ENCODE data around the gene NCK1.

NCK1 gene

DNA sequence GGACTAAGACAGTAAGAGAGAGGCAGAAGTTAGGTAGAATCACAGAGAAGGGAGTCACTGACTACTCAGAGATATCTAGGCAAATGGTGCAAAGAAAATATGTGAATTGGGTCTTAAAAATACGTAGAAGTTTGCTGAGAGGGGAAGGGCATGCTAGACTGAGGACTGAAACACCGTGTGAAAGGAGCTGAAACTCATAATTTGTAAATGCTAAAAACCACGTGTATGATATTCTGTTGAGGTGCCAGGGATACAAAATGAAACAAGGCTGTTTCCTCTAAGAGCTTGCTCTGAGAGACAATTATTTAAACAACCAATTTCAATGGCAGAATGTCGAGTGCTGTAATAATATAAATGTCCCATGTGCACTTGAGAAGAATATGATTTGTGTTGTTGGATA is 47.2 kb downstream of the NCK1 start:
- DNase-seq, result no peak

DNA sequence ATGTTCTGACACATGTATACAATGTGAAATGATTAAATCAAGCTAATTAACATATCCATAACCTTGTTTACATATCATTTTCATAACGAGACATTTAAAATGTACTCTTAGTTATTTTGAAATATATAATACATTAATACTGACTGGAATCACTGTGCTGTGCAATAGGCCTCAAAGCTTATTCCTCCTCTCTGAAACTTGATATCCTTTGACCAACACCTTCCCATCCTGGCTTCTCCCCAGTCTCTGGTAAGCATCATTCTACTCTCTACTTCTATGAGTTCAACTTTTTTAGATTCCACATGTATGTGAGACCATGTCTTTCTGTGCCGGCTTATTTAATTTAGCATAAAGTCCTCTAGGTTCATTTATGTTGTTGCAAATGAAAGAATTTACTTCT is 48.7 kb downstream of the NCK1 start:
- DNase-seq, result no peak

DNA sequence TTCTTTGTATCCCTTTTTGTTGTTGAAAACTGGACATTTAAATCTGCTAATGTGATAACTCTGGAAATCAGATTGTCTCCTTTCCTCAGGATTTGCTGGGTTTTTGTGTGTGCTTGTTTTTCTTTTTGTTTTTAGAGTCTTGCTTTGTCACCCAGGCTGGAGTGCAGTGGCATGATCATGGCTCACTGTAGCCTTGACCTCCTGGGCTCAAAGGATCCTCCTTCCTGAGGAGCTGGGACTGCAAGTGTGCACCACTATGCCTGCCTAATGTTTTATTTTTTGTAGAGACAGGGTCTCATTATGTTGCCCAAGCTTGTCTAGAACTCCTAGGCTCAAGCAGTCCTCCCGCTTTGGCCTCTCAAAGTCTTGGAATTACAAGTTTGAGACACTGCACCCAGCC is 51.2 kb downstream of the NCK1 start:
- no peak for DNase-seq

DNA sequence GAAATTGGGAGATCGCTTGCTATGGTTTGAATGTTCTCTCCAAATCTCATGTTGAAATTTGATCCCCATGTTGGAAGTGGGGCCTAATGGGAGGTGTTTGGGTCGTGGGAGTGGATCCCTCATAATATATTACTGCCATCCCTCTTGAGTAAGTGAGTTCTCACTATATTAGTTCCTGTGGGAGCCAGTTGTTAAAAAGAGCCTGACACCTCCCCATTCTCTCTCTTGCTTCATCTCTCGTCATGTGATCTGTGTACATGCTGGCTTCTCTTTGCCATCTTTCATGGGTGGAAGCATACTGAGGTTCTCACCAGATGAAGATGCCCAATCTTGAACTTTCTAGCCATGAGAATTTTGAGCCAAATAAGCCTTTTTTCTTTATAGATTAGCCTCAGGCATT is 52.7 kb downstream of the NCK1 start:
- DNase-seq, result no peak

DNA sequence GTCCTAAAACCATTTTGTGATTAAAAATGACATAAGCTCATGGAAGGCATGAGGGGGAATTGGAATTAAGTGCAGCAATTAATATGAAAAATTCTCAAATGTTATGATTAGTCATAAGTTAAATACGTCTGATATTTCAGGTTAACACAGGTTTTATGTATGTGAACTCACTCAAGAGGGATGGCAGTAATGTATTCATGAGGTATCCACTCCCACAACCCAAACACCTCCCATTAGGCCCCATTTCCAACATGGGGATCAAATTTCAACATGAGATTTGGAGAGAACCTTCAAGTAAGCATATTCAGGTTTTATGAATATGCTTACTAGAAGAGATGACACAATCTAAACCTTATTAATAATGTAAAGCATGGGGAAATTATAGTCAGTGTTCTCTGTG is 54.2 kb downstream of the NCK1 start:
- no peak for DNase-seq

DNA sequence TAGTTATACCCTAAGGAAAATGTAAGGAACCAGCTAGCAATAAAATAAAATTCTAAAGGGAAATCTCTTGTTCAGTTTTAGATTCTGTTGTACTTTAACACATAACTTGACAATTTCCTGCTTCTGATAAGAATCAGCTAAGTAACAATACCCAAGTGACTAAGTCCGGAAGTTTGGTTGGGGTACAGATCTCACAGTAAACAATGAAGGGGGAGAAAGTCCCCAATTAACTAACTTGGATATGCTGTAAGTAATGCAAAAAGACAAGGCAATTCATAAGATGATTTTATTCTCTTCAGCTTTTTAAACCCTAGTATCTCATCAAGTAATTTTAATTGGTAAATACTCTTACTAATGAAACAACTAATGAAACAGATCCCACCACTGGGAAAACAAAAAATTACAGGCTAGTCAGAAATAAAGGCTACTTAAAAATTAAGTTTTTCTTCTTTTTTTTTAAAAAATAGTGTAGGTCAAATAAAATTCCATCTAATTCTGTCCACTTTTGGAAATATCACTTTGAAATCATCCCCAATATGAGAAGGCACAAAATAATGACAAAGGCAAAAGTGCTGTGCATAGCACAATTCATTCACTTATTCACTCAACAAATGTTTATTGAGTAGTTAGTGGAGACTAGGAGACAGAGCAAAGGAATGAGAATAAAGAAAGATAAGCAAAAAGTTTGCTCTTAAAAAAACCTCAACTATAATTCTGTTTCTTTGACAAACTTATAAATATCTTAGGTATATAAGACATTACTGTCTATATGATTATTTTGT is 58.0 kb downstream of the NCK1 start:
- DNase-seq, result peak; percentile 15

DNA sequence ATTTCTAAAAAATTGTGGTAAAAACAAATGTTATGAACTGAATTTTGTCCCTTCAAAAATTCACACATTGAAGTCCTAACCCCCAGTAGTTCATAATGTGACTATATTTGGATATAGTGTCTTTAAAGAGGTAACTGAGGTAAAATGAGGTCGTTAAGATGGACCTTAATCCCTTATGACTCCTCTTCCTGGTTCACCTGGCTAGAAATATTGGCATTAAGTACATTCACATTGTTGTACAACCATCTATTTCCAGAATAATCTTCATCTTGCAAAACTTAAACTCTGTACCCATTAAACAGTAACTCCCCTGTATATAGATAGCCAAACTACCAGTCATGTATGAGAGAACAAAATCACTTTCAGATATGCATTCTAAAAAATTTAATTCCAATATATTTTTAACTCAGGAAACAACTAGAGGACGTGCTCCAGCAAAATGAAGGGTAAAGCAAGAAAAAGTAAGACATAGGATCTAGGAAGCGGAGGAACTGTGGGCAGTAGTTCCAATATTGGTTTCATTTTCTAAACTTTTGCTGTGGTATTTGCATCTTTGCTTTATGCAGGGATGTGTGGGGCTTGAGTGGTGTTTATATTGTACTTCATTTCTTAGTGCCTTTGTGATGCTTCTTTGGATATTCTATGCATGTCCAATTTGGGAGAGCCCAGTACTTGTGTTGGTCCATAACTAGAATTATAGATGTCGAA is 59.0 kb downstream of the NCK1 start:
- DNase-seq, result no peak

DNA sequence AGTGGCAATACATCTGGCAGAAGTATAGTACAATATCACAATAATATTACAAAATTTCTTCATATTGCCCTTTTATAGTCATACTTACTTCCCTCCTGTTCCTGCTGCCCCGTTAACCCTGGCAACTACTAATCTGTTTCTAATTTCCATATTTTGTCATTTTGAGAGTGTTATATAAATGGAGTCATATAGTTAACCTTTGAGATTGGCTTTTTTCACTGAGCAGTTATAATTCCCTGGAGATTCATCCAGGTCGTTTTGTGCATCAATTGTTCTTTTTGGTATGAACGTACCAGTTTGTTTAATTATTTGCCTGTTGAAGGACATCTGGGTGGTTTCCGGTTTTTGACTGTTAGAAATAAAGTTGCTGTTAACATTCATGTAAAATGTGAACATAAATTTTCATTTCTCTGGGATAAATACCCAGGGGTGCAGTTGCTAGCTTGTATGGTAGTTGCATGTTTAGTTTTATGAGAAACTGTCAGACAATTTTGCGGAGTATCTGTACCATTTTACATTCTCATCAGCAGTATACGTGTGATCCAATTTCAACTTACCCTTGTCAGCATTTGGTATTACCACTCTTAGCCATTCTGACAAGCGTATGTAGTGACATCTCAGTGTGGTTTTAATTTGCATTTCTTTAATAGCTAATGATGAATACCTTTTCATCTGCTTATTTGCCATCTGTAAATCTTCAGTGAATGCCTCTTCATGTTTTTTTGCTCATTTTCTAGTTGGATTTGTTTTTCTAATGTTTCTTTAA is 63.6 kb downstream of the NCK1 start:
- DNase-seq, result no peak

DNA sequence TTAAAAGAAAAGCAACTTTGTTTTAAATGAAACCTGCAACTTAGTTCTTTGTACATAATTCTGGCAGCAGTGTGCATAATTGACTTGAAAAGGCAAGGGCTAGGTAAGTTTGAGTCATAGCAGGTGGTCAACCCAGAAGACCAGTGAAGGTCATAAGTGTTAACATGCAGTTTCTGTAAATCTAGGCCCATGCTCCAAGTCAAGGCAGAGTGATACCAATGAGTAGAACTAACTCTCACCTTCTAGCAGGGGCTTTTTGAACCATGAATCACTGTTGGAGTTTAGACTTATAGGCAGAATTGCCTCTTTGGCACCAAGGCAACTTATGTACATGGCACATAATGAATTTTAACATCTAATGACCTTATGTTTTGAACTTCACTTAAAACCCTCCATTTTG is 66.2 kb downstream of the NCK1 start:
- no peak for DNase-seq

DNA sequence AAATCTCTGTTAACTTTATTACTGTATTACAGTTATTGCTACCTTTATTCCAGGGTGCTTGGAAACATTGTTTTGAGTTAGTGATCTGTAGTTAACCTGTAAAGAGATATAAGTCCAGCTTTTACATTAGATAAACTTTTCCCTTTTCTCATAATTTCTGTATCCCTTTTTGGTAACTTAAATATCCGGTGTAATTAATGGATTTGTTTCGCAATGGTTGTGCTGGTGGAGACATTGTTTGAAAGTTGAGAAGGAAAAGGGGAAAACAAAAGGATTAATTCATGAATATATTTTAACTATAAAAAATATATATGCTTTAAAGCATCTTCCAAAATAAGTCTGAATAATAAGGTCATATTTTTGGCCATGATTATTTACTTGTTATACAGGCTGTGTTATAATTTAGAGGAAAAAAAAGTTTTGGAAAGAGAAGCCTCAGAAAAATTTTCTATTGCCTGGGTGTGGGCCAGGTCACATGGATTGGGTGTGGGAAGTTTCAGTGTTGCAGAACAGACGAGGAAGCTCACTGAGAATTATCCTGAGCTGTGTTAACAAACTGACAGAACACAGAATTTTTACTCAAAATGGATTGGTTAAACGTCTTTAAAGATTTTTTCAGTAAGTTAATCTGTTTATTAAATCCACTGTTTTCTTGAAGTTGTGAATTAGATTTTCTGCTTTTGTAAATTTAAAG is 68.1 kb downstream of the NCK1 start:
- DNase-seq, result no peak

DNA sequence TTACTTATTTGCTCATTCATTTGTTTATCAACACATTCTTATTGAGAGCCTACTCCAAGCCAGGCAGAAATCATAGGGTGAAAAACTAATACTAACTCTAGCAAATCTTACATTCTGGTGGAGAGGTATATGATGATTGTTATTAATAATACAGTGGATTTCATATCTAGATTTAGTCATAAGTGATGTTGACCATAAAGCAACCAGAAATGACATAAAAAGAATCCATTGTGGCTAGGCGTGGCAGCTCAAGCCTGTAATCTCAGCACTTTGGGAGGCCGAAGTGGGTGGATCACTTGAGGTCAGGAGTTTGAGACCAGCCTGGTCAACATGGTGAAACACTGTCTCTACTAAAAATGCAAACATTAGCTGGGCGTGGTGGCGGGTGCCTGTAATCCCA is 69.6 kb downstream of the NCK1 start:
- DNase-seq, result no peak

DNA sequence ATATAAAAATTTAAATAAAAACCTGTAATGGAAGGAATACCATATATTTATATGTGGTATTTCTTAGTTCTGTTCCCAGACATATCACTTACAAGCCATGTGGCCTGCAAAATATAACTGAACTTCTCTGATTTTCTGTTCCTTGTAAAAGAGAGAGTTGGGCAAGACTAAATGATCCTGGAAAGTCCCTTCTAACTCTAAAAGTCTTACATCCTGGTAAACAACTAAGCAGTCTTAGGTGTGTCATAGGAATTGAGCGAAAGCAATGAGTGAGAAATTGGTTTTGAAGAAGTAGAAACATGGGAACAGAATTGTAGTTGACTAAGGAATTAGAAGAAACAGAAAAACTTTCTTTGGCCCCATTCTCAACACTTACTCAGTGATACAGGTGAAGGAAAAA is 70.5 kb downstream of the NCK1 start:
- DNase-seq, result no peak

DNA sequence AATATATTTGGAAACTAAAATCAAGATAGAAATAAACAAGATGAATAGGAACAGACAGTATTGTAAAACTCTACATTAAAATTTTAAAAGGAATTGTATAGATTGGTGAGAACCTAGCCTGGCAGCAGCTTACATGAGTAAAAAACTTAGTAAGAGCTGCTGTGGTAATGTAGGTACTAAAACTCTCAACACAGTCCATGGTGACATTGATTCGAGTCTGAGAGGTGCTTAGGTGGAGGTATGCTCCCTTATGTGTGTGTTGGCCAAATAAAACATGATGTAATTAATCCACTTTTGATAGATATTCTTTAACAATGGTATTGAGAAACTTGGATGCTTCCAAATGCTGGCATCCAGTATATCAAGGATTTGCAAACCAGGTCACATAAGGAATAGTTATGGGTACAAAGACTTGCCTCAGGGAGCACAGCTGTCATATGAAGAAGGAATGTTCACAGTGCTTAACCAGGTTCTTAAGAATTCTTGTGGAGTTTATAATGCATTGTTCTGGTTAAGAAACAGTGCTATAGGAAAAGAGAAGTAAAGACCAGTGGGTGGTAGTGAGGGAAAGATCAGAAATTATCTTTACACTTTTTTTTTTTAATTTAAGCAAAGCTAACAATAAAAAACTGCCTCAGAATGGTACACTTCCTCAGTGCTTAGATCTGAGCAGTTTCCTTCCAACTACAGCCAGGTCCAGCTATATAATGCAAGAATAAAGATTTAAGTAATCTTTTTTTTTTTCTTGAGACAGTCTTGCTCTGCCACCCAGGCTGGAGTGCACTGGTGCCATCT is 71.2 kb downstream of the NCK1 start:
- no peak for DNase-seq

DNA sequence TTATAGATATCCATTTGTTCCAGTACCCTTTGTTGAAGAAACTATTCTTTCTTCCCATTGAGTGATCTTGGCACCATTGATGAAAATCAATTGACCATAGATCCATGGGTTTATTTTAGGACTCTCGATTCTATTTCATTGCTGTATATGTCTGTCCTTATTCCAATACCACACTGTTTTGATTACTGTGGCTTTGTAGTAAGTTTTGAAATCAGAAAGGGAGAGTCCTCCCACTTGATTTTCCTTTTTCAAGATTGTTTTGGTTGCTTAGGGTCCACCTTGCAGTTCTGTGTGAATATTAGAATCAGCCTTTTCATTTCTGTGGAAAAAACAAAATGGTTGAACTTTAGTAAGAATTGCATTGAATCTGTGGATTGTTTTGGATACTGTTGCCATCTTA is 75.2 kb downstream of the NCK1 start:
- no peak for DNase-seq

DNA sequence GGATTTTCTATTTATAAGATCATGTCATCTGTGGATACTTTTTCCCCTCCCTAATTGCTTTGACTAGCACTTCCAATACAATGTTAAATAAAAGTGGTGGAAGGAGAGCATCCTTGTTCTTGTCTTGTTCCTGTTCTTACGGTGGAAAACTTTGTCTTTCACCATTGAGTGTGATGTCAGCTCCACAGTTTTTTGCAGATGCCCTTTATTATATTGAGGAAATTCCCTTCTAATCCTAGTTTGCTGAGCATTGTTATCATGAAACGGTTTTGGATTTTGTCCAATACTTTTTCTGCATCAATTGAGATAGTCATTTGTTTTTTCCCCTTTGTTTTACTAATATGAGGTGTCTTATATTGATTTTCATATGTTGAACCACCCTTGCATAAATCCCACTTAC is 75.8 kb downstream of the NCK1 start:
- DNase-seq, result no peak

DNA sequence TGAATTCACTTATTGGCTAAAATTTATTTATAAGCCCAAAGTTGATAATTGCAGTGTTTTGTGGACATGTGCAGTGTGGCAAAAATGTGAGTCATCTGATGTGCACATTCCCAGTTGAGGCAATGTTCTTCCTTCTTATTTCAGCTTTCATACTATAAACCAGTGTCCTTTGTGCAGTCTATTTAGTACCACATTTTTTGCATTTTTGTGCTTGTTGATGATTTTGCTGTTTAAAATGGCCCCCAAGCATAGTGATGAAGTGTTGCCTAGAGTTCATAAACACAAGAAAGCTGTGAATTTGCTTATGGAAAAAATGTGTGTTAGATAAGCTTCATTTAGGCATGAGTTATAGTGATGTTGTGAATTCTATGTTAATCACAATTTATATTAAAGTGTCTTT is 76.3 kb downstream of the NCK1 start:
- no peak for DNase-seq

DNA sequence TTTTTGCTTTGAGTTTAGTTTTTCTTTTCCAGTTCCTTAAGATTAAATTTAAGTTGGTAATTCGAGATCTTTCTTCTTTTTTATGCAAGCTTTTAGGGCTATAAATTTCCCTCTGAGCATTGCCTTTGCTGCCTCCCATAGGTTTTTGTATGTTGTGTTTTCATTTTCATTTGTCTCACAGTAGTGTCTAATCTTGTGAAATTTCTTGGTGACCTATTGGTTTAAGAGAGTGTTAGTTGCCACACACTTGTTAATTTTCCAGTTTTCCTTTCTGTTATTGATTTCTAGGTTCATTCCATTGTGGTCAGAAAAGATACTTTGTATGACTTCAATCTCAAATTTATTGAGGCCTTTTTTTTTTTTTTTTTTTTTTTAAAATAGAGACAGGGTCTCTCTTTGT is 77.5 kb downstream of the NCK1 start:
- no peak for DNase-seq

DNA sequence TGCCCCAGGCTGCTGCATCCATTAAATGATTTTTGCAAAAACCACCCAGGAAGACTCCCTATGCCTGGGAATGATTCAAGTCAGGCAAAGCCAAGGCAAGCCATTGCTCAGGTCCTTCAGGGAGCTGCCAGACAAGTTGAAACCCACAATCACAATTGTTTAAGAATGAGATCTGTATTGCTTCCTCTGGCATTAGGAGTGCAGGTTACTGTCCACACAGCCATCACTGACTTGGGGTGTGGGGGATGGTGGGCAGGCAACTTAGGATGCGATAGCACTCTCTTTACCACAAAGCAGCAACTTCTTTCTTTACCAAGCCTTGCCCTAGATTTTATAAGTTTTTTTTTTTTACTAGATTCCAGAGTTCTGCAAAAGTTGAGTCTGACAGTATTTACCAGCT is 80.8 kb downstream of the NCK1 start:
- DNase-seq, result no peak

DNA sequence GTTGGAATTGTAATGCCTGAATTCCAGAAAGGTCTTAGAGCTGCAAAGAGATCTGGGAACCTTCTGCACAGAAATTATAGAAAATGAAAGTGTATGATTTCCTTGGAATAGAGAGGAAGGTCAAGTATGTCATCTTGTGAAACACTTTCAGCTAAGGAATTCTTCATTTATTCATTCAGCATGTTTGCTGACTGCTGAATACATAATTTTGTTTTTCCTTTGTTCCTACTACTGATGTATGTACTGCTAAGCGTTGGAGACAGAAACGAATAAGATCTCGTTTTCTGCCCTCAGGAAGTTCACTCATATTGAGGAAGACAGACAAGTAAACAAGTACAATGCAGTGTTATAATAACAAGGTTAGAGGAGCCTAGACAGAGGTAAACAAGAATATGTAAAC is 81.4 kb downstream of the NCK1 start:
- DNase-seq, result no peak

DNA sequence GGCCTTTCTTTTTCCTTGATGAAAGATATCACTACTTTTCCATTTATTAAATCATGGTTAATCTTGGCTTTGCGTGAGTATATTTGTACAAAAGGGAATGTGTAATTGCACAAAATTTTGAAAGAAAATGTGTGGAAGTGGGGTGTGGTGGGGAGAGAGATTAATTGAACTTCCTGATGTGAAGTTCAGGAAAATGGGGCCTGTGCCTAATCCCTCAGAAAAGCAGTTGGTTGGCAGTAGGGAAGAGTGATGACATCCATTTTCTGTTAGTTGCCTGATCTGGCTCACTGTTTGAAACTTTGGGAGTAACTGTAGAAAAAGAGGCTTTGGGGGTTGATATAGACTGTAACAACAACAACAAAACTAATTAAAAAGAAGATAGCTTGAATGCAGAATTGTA is 85.0 kb downstream of the NCK1 start:
- DNase-seq, result no peak

DNA sequence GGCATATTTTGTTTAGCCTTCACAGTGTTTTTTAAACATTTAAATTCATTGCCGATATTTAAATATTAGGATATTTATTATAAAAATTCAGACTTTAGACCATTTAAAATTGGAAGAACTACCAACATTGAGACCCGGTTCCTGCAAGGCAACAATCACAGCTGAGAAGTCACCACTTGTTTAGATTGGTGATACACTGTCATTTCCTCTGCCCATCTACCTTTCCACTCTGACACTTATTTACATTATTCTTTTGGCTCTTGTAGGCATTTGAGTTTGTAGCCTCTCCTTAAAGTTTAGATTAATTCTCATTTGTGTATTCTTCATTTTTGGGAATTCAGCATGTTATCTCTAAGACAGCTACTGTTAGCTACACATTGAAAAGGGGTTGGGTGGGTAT is 85.5 kb downstream of the NCK1 start:
- no peak for DNase-seq

DNA sequence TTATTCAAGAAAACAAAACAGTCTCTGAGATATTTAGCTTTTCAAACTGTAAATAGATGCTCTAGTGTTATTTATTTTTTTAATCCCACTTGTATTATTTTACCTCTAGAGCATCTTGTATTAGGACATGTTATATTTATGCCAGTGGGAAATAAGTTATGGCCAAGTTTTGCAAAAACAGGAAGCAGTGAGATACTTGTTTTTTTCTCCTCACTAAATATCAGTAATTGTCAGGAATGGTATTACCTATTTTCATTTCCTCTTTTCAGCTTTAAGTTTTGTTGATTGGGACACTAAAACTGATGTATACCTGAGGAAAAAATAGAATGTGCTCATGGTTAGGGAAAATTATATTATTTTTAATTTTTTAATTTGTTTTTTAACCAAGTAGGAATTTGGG is 87.1 kb downstream of the NCK1 start:
- no peak for DNase-seq

DNA sequence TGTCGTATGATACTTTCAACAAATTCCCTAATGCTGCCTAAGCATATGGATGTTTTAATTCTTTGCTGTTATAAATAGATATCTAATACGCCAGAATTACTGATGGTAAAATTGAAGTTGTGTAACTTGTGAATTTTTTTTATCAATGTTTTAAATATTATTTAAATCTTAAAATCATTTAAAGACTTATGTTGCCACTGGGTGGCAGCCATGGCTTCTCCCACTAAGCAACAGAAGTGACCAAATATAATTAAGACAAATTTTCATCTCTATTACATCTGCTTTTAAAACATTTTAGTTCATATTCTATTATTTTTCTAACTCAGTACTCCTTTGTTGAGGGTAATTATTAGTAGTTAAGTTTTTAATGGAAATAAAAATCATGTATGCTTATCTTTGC is 87.7 kb downstream of the NCK1 start:
- DNase-seq, result no peak

Data from stimulated activated CD4-positive, alpha-beta T cell treated with anti-CD3 and anti-CD28 coated beads, Interleukin-4, amount 100 ng/mL, for 24 hours (primary cell).